ENCODE results near the gene CCDC70. TPM values are rescaled to one million over a fixed set of nuclear protein-coding genes. Genes with fewer than 3 reads are reported as not detected.

Gene CCDC70
- total RNA-seq, 1 donor from 2014 or later: not detected

DNA sequence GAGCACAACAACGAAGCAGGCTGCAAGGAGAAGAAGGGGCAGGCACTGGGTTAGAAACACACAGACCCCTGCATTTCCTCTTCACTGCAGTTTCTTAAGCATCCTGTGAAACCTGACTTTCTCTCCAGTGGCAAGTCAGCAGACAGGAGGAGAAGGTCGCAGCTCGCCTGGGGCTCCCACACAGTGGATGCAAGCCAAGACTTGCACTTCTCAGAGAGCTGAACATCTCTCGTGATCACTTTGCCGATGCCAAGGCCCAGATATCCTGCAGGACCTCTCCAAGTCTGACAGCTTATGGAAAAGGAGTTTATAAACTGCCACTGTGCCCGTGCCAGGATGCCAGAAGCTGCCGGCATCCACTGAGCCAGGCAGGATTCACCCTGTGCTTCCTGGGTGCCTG, 35.2 kb upstream of the CCDC70 start:
- intact Hi-C loops (cut with DNase I): no loop called here
- ATAC-seq (peak; percentile 67), DNase-seq (ENCODE audit: missing footprints) (no peak)

DNA sequence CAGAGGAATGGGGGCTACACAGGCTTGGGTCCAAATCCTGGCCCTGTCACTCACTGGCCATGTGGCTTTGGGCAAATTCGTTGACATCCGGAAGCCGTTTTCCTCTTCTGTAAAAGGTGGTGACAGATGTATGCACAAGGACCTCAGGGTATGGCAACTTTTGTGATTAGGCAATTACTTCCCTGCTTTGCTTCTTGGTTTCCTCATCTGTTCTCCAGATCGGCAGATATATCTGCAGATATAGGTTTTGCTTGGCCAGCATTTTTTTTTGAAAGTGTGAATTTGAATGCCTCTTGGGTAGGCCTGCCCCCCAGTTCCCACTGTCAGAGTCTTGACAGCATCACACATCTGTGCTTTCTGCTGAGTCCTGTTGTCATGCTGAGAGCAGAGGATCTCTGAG, 34.5 kb upstream of the CCDC70 start:
- intact Hi-C loops (cut with DNase I): no loop called here
- no peak for ATAC-seq

DNA sequence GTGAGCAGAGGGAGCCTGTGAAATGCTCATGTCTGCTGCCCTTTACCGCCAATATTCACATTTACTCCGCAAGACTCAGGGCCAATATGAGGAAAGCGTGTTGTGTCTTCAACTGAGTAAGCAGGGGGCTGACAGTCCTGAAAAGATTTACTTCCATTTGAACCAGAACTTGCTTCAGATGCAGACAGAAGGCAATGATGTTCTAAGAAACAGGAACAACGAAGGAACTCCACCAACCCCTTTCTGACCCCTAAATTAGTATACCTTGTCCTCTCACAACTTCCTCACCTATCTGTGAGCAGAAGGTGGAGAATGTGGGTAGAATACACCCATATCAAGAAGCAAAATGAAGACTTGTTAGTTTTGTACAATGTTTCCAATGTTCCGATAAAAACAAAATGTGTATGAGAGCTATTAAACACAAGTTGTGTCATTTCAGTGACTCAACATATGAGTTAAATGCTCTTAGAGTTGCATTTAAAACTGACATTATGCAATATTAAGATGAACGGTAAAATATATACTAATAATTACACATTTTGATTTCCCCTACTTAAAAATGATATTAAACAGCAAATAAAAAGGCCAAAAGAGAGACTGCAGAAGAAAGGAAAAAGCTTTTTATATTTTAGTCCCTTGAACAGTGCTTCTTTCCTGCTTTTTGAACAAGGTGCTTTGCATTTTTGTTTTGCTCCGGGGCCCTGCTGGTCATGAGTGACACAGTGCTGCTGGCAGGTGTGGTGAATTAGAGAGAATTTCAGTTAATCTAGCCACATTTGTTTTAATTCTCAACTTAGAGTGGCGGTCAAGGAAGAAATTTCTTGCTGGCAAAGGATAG, 32.8 kb upstream of the CCDC70 start:
- no peak for DNase-seq (ENCODE audit: missing footprints)
- no peak for ATAC-seq
- intact Hi-C loops (cut with DNase I): no loop called here

More for the DNA sequence above, 34.5 kb upstream of the CCDC70 start:
- no peak for DNase-seq (ENCODE audit: missing footprints)

DNA sequence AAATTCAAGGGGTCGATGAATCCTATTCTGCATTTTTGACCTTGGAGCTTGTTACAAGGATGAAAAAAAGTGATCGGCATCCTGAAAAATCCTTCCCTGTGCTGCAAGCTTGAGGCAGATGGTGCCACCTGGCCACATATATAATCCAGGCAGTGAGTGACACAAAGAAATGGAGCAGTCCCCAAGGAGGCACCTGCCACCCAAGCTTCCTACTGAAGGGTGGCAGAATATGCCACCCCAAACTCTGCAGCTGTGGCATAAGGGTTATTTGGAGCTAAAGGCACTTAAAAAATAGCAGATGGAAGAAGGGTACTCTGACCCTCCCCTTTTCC, 32.2 kb upstream of the CCDC70 start:
- DNase-seq (ENCODE audit: missing footprints): no peak
- intact Hi-C loops (cut with DNase I): no loop called here
- ATAC-seq: no peak

DNA sequence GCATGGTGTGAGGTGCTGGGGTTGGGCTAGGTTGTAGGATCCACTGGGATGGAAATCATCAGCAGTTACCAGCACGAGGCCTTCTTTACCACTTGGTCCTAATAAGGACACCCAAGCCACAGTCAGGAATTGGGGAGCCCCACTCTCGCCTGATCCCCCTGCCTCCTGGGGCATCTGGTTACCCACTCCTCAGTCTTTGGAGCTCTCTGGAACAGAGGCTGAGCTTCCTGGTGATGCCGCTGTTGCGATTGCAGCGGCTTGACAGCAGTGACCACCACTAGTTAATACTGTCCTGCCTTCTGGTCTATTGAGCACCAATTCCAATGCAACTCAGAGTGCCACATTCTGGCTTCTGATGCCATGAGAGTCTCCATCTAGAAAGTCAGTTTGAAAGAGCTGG, 30.2 kb upstream of the CCDC70 start:
- ATAC-seq (no peak), DNase-seq (ENCODE audit: missing footprints) (no peak)
- intact Hi-C loops (cut with DNase I): no loop called here

DNA sequence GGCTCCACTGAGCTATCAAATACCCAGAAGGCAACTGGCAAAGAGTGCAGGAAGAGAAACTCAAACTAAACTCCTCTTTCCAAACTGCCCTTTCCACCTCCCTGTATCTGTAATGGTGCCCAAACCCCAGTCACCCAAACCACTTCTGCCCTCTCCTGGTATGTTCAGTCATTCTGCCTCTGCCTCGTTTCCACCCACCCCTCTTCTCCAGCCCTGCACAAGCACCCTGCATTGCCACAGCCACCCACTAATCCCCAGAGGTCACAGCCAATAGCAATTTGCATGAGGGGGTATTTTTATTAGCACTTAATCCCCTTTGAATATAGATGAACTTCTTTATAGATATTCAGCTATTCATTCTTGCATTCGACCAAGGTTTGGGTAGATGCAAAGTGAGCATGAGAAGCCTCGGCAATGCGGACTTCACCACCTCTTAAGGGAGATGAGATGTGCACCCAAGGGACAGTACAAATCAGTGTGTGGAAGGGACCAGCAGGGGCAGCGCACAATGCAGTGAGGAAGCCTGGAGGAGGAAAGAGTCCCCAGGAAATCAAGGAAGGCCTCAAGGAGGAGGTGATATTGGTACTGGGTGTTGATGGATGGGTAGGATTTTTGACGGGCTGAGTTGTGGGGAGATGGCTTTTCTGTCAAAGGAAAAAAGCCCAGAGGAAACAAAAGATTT, 29.2 kb upstream of the CCDC70 start:
- intact Hi-C loops (cut with DNase I): loop anchor here (1.0 kb wide), 1 partner anchor 17 kb away; no protein-coding TSS in a partner anchor
- DNase-seq (ENCODE audit: missing footprints) (no peak), ATAC-seq (peak; percentile 83)

DNA sequence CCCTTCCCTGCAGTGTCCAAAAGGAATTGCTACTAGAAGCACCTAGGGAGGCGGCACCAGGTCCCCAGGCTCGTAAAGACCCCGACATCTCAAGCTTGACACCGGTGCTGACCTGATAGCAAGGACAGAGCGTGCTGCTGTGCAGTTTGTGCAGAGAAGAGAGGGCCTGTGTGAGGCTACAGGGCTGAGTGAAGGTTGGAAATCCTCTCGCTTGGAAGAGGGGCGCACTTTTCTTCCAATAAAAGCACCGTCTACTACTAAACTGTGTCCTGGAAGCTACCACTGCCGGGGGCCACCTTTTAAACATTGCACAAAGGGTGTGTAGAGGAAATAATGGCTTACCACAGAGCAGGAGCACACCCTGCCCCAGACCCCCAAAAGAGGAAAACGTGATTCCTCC, 27.8 kb upstream of the CCDC70 start:
- DNase-seq (ENCODE audit: missing footprints) (no peak), ATAC-seq (no peak)
- intact Hi-C loops (cut with DNase I): no loop called here

DNA sequence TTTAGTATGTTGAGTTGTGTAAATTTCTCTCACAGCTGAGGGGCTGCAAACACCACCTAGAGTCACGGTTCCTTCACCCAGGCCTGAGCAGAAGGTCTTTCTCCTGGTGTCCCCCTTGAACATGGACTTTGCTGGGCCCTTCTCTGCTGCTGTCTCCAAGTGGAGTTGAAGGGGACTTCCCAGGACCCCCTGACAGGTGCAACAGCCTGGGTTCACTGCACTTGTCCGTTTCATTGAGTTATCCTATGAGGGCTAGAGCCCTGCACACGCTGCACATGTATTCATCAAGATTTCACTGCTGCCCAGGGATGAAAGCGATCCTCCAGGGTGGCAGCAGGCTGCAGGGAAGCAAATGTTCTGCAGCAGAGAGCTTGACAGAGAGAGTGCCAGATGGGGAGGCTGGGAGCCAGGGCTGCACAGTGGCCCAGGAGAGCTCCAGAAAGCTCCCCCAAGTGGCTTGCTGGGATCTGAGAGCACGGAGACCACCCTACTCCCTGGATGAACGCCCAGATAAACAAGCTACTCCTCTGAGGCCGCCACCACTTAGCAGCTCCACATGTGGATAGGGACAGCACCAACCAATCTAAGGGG, 27.1 kb upstream of the CCDC70 start:
- intact Hi-C loops (cut with DNase I): no loop called here
- DNase-seq (ENCODE audit: missing footprints) (no peak), ATAC-seq (no peak)

DNA sequence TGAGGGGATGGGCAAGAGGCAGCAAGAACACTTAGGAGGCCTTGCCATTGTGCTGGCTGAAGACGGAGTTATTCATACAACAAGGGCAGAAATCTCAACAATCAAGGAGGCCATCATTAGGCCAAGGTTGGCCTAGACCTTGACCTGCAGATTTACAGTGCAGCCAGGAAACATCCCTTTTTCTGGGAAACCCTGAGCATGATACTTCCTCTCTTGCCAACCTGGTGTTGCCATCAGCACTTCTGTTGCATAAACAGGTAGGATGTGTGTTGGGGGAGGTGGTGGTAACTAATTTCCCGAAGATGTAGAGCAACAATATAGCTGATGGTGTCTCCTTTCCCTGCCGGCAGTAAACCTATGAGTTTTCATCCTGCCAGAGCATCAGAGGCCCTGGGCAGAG, 24.8 kb upstream of the CCDC70 start:
- intact Hi-C loops (cut with DNase I): no loop called here
- DNase-seq (ENCODE audit: missing footprints): no peak
- no peak for ATAC-seq

DNA sequence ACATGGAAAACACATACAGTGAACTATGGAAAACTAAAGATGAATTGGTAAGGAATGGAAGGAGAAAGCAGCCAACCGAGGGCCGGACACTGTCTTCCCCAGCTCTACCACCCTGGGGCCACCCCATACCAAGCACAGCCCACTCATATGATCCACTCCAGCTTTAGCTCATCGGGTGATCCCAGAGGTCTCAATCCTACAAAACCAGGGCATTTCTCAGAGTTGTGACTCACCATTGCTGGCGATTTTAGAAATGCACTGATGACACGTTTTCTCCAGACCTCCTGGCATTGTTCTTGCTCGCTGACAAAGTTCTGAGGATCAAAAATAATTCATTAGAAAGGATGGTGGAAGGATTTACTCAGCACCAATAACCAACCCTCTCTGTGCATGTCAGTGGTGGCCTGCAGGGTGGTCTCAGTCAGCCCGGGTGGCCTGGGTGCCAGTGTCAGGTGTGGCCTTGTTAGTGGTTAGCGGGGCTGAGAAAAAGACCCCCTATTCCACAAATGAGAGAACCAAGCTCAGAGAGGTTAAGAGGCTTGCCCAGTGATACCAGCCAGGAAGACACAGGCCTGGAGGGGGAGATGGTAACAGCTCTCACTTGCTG, 23.4 kb upstream of the CCDC70 start:
- intact Hi-C loops (cut with DNase I): no loop called here
- no peak for DNase-seq (ENCODE audit: missing footprints)
- no peak for ATAC-seq

DNA sequence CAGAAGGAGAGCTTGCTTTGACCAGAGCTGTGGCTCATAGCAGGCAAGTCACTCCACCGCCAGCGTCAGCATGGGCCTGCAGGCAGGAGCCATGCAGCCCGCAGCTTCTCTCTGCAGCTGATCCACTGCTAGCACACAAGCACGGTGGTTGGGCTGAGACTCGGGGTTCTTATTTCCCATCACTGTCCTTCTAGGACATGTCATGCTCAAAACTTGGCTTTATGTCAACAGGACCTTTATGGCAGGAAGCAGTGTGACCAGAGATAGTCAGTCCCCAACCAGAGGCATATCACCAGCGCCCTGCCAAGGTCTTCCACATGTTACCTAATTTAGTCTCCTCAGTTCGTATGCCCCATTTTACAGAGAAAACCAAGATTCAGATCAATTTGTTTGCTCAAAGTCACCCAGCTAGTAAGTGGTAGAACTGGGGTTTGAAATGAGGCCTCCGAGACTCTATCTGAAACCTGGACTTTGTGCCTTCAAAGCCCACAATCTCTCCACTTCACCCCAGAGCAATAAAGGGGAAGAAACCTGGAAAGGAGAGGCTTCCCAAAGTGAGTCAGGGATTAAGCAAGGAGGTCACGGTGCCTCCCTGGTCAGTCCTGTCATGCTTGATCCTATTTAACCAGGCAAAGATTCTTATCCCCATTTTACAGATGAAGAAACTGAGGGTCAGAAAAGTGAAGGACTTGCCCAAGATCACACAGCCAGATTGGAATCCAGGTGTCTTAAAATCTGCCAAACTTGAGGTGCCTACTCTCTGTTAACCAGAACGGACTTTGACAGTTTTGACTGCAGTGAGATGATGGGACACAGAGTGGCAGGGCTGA, 21.8 kb upstream of the CCDC70 start:
- intact Hi-C loops (cut with DNase I): no loop called here
- no peak for DNase-seq (ENCODE audit: missing footprints)
- ATAC-seq: peak; percentile 35

DNA sequence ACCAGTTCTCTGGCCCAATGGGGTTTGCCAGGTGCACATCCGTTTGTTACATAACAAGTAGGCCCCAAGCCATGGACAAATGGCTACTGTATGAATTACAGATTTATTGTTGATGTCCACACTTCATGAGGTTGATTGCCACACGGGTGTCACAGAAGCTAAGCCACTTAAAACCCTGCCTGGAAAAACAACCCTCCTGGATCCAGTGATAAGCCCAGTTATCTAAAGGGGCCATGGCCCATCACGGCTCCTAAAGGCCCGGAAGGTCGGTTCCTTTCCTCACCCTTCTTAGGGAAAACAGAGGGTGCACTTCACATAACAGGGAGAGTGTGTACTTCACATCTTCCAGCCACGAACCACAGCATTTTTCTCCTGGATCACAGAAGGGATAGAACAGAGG, 20.9 kb upstream of the CCDC70 start:
- intact Hi-C loops (cut with DNase I): no loop called here
- no peak for ATAC-seq
- DNase-seq (ENCODE audit: missing footprints): no peak

DNA sequence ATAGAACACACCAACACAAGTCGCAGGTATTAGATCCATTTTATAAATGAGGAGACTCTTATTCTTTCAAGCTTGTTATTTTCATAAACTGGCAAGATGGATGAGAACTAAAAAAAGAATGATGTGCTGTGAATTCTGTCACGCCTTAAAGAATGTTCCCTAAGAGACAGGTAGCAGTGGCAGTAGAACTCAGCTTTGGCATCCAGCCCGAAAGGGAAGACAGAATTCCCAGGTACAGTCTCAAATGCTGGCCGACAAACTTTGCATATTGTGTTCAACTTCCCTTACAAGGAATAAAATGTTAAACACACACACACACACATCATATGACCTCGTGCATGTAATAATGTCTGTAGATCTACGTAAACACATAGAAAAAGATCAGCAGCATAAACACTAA, 20.0 kb upstream of the CCDC70 start:
- ATAC-seq (no peak), DNase-seq (ENCODE audit: missing footprints) (no peak)
- intact Hi-C loops (cut with DNase I): no loop called here

DNA sequence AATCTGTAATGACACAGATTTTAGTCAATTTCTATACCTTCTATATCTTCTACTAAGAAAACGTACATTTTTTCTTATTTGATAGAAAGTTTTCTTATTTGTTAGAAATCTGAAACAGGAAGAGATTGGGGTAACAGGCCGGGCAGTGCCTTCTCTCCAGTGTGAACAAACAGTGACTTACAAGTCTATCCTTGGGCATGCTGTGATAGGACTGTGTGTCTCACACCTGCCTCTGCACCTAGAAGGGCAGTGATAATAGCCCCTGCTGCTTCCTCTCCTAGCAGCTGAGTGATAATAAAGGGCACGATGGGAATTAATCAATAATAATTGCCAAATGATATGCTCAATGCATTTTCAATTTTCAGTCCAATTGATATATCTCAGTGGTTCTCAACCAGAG, 18.2 kb upstream of the CCDC70 start:
- DNase-seq (ENCODE audit: missing footprints) (no peak), ATAC-seq (no peak)
- intact Hi-C loops (cut with DNase I): no loop called here

DNA sequence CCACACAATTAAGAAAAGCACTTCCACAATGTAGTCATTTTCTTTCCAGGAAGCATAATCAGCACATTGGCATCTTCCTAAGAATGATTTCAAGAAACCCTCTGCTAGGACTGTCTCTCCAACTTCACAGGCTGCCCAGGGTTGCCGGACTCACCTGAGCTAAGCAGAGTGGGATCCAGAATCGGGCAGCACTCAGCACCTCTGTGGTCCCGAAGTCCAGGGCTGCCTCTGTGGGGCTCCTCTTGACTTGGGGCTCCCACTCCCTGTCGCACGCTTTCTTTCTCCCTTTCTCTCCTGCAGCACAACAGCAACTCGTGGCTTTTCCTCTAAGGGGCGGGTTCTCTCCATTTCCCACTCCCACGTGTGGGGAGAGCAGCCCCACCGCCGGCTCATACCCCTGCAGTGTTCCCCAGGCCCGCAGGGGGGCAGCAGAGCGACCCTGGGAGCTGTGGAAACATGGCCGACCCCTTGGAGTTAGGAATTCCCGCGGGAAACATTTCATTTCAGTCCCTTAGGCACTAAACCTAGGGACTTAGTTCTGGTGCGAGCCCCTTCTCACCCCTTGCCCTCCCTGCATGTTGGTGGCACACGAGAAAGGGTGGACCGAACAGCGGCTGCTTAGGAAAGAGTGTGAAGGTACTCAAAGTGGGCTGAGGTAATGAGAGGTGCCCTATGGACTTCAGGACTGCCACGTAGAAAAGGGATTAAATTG, 16.8 kb upstream of the CCDC70 start, which contains the start of gene TMEM272:
TSS of gene TMEM272 (minus strand) at position 316 of the 712 bp plus-strand sequence. CDS start 6,647 bp downstream, outside the sequence.
- peak; percentile 77 for DNase-seq (ENCODE audit: missing footprints)
- intact Hi-C loops (cut with DNase I): loop anchor here (5.0 kb wide), 1 partner anchor 282 kb away; the partner anchor contains the start of gene NEK5
- peak; percentile 76 for ATAC-seq

DNA sequence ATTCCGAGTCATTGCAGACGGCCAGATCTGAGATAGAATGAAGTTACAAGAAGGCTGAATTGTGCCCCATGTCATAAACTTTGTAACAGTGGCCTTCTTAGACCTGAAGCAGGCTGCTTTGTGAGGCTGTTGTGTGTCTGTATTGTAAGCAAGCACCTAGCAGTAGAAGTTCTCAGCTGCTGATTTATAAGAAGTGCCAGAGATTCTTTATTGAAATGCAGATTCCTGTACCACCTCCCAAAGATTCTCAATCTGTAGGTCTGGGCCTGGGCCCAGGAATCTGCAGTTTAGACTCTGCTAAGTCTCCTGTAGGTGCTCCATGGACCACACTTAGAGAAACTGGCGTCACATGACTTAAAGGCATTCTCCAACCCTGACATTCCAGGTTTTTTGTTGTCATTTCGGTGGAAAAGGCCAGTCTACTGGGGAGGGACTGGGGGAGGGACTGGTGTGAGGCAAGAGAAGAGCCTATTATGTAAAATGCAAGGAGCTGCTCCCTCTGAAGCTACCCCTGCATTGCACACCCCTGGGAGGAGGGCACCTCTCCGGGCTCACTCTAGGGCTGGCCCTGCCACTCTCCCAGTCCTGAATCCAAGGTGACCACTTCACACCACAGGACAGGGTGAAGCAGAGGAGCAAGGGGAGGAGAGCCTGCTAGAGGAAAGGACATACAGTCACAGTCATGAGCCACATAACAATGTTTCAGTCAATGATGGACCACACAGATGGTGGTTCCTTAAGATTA, 16.0 kb upstream of the CCDC70 start:
- ATAC-seq: no peak
- no peak for DNase-seq (ENCODE audit: missing footprints)

DNA sequence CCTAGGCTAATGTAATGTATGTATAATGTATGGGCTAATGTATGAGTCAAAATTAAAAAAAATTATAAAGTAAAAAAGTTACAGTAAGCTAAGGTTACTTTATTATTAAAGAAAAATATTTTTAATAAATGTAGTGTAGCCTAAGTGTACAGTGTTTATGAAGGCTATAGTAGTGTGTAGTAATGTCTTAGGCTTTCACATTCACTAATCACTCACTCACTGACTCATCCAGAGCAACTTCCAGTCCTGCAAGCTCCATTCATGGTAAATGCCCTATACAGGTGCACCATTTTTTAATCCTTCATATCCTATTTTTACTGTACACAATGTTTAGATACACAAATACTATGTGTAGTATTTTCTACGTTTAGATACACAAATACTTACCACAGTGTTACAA, 15.0 kb upstream of the CCDC70 start:
- ATAC-seq: no peak
- DNase-seq (ENCODE audit: missing footprints): no peak
- intact Hi-C loops (cut with DNase I): loop anchor here (5.0 kb wide), 1 partner anchor 281 kb away; the partner anchor contains the start of gene NEK5

More for the DNA sequence above, 16.0 kb upstream of the CCDC70 start:
- intact Hi-C loops (cut with DNase I): loop anchor here (5.0 kb wide), 1 partner anchor 282 kb away; the partner anchor contains the start of gene NEK5

Measured in Right ventricle myocardium inferior (tissue), 1 donor.